HG02884 (cell line): ENCODE data around the gene ZHX3.

Experiments
- ATAC-seq: cut with Tn5 transposase; IDR thresholded peaks from one replicate; pipeline ENCODE4 v1.9.1; 2021; ENCODE audit warnings: mild to moderate bottlenecking, moderate library complexity; ENCODE audit not compliant: unreplicated experiment

Gene ZHX3

DNA sequence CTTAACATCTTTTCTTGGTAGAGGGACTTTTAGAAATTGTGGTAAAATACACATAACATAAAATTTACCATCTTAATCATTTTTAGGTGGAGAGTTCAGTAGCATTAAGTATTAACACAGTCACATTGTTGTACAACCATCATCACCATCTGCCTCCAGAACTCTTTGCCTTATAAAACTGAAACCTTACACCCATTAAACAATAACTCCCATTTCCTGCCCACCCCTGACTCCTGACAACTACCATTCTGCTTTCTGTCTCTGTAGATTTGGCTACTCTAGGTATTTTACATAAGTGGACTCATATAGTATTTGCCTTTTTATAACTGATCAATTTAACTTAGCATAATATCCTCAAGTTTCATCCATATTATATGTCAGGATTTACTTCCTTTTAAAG lies 88.7 kb downstream of the ZHX3 start:
- no peak for ATAC-seq

DNA sequence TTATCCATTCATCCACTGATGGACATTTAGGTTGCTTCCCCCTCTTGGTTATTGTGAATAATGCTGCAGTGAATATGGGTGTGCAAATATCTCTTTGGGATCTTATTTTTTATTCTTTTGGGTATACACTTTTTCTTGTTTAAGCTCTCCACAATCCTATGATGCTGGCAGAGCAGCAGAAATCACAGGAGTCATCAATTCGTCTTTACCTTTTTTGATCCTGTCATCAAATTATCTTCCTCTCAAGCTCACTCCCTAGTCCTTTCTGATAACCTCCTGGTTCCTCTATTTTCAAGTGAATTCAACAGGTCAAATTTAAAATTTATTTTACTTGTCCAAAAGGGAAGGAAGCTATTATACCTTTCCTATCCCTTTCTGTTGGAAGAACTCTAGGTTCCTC lies 91.1 kb downstream of the ZHX3 start:
- no peak for ATAC-seq

- ATAC-seq: no peak
Observed at GRCh38 chr20:41225091-41225490, 92.4 kb downstream of the ZHX3 start.

DNA sequence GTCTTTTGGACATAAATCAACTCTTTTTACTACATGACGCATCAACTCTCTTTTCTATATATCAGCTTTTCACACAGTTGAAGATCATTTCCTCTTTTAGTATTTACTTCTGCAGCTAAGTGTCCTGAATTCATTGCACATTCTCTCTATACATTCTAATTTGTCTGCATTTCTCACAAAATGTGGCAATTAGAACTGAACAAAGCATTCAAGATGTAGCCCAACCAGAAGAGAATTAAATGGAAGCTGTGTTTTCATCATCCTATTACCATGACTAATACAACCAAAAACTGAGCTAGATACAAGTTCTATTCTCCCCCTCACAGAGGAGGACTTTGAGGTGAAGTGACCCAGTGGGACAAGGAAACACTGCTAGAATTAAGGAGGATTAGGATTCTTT lies 93.2 kb downstream of the ZHX3 start:
- ATAC-seq: no peak

DNA sequence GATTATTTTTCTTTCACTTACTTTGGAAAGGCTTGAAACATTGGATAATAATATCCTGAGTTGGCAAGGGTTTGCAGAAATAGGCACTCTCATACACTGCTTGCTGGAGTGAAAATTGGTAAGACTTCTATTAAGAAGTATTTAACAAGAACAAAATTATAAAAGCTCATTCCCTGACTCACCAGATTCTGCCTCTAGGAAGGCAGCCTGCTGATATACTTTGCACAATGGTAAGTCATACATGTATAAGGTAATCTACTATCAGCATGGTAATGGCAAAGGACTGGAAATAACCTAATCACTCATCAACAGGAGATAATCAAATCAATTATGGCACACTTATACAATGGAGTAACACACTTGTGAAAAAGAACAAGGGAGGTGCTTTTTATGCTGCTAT lies 94.4 kb downstream of the ZHX3 start:
- no peak for ATAC-seq

DNA sequence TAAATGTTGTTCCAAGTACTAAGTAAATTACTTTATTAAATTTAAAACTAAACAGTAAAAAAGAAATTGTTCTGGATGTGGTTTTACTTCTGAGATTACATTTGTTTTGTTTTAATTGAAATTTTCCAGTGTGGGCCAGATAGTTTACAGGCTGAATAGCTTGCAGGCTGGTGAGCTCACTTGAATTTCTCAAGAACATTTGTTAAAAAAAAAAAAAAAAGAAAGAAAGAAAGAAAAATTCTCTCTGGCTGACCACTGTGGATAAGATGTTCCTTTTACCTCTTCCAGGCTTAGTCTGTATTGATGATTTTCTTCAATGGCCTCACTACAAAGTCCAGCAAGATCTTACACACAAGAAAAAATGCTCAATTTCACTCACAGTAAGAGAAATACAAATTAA lies 94.8 kb downstream of the ZHX3 start:
- ATAC-seq: no peak

GRCh38 chr20:41222296-41222695 lies 95.2 kb downstream of the ZHX3 start:
- ATAC-seq: no peak

DNA sequence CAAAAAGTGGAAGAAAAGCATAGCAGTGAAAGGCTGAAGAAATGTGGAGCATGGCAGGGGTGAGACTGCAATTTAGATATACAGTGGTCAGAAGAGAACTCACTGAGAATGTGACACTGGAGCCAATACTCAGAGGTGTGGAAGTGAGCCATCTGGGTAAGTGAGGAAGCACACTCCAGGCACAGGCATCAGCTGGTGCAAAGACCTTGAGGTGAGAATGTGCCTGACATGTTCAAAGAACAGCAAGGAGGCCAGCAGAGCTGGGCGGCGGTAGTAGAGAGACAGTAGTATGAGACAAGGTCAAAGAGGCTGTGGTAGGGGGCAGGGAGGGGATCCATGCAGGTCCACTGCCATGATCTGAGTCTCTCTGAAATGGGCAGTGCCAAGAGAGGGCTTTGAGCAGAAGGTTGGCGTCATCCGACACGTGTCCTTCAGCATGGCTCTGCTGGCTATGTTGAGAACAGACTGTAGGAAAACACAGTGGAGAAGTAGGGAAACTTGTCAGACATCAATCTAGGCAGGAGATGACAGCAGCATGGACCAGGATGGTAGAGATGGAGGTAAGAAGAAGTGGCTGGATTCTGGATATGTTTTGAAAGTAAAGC lies 95.8 kb downstream of the ZHX3 start:
- no peak for ATAC-seq

- no peak for ATAC-seq
Observed at GRCh38 chr20:41219824-41220223, 97.7 kb downstream of the ZHX3 start.

GRCh38 chr20:41218466-41218865 lies 99.1 kb downstream of the ZHX3 start:
- no peak for ATAC-seq

DNA sequence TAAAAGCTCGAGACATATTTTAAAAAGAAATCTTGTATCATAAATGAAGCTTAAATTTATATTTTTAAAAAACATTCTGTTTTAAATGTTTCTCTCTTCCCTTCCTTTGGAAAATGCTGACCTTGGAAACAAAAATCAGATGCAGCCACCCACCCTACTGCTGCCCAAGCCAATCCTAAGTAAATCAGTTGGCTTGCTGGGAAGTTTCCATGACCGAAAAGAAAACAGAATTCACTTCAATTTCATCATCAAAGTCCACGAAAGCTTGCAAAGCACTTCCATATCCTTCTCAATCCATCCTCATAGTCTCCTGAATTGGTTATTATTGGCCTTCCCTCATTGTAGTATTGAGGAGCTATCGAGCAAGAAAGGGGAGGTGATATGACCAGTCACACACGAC lies 100.1 kb downstream of the ZHX3 start:
- no peak for ATAC-seq

DNA sequence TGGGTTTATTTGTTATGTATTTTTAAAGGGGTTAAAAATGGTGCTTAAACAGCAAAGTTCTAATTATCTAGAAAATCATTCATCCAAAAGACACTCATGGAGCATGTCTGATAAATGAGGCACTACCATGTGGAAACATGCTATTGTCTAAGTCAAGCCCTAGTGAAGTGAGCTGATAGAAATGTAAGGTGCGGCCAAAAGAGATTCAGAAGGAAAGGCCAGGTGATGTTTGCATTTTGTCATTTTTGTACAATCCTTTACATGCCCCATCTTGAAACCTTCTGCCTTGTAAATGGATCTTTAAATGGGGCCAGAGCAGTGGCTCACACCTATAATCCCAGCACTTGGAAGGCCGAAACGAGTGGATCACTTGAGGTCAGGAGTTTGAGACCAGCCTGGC lies 102.9 kb downstream of the ZHX3 start:
- ATAC-seq: no peak

DNA sequence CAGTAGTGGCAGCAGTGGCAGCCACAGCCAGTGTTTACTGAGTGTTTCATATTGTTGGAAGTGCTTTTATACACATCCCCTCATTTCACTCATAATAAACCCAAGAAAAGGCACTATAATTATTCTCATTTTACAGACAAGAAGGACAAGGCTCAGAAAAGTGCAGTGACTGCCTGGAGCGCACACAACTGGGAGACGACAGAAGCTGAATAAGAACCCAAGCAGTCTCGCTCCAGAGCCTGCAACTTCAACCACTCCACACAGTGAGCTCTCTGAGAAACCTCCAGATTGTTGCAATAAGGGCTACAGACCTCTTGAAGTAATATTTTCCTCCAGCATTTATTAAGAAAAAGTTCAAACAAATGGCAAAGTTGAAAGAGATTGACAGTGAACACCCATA lies 103.3 kb downstream of the ZHX3 start:
- no peak for ATAC-seq

DNA sequence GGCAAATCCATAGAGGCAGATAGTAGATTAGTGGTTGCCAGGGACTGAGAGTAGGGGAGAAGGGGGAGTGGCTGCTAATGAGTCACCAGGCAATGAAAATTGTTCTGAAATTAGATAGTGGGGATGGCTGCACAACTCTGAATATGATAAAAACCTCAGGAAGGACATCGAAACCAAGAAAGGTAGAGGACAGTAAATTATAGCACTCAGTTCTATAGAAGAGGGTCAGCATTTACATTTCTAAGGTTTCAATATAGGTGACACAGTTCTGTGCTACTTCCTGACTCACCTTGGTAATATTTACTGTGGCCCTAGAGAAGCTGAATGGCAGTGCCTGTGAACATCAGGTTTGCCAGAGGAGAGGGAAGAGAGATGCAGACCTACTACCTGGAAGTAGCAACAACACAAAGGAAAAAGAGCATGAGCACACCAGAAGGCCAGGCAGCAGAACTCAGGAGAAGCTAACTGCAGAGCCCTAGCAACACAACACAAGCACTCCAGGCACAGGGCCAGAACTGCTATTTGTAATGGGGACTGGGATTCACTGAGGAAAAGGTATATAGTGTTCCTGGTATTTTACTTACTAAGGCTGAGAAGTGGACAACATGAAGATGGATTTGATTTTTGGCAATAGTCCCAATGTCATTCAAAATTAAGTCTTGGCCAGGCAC lies 104.2 kb downstream of the ZHX3 start:
- no peak for ATAC-seq

DNA sequence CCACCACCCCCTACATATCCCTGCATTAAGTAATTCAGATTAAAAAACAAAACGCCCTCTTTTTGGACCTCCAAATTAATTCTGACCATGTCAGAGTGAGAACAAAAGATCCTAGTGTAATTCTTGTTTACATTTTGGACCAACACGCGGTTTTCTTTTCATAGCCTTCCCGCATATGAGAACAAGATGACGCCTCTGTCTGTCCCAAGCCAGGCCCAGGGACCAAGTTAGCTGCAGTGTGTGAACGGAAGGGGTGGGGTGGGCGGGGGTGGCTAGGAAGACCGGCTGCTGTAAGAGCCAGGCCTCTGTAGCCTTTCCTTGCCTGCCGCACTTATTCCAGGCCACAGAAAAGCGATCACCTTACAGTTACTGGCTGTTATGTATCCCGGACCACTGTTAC lies 112.2 kb downstream of the ZHX3 start:
- ATAC-seq: no peak

GRCh38 chr20:41204304-41205265 lies 112.9 kb downstream of the ZHX3 start:
- ATAC-seq: no peak

DNA sequence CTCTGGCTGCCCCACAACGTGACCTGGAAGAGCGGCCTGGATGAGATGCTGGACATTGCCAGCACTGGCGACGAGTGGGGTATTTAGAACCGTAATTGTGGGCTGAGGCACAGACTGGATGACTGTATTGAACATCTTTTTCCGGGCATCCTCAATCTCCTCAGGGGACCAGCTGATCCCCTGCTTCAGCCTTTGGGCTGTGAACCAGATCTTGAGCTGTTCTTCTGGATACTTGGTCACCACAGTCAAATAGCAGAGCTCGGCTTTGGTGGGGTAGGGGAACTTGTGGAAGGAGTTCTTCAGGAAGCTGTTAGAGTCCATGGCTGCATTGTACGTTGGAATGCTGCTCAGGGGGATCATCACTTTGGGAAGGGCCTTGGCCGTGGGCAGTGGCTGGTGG lies 113.9 kb downstream of the ZHX3 start:
- no peak for ATAC-seq

DNA sequence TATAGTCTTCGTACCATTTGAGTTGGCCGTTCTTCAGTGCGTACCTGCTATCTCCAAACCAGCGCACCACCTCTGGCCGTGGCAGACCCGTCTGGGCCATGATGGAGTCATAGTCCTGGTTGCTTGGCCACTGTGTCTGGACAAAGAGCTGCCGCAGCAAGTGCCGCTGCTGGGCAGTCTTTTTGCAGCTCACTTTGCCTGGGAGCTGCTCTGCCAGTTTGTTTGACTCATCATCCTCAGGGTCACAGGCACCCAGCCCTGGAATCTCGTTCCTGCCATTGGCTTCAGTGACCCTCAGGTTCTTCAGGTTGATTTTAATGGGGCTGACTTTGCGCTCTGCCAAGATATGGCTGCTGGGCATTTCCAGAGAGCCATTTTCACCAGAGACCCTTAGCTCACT lies 115.1 kb downstream of the ZHX3 start:
- no peak for ATAC-seq

- no peak for ATAC-seq
Observed at GRCh38 chr20:41201760-41202159, 115.8 kb downstream of the ZHX3 start.

DNA sequence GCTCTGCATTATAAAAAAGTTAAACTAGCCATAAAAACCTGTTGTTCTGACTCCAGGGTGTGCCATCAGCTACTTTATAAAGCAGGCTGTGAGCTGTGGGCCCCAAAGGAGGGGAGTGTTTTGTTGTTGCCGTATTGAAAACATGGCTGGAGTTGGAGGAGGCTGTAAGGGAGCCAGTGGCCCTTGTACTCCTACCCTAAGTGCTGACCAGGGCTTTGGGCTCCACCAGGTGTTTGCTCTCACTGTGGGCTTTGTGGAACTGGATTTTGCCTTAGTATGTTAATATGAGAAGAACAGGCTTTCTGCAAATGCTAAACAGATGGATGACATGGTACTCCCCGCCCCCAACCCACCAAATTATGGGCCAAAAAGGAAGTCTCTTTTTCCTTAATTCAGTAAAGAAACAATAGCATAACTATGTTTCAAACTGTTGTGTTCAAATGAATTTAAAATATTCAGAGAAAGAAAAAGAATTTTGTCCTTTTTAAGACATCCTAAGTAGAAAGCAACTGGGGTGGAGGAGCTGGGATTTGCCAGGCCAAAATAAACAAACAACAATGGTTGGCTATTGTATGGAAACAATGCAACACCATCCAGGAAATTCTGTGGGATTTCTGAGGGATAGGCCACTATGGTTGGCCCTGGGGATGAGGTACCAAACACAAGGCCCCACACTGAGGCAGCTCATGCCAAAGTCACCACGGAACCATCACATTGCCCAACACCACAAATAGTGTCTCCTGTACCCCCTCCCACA lies 116.9 kb downstream of the ZHX3 start:
- no peak for ATAC-seq

- no peak for ATAC-seq
Observed at GRCh38 chr20:41198443-41198842, 119.1 kb downstream of the ZHX3 start.
